Caco-2 (cell line): ENCODE data around the gene PLIN4. TPM values are rescaled to one million over a fixed set of nuclear protein-coding genes. Genes with fewer than 3 reads are reported as not detected.

Experiments
- BruUV-seq: library from RNA; stranded (reverse); fragments of 400-500 nt; replicated peaks from 2 replicates; lab custom pipeline; 2021; lab: Mats Ljungman, UMichigan
- CTCF ChIA-PET: fragments of 300-600 bp; sonication (Branson Sonifier 250); formaldehyde crosslinking; loops from one replicate; lab custom pipeline; 2022; ENCODE audit warnings: antibody characterized with exemption; lab: Charles Lee
- POLR2A ChIA-PET: fragments of 300-600 bp; sonication (Branson Sonifier 250); formaldehyde crosslinking; loops from one replicate; lab custom pipeline; 2022; ENCODE audit warnings: antibody characterized with exemption; lab: Charles Lee
- DNase-seq, 2 experiments: peaks; one replicate each; pipeline versions ENCODE4 v3.0.0 to v3.0.0-alpha.2; 2020 to 2022
- H3K27me3 ChIP-seq: replicated peaks from 2 replicates; pipeline ENCODE4 v1.6.0; 2011; ENCODE audit warnings: low read length; ENCODE audit not compliant: control insufficient read depth, insufficient read depth
- H3K36me3 ChIP-seq: 2 replicates; pipeline ENCODE4 v1.5.1; 2011; ENCODE audit warnings: low read length; ENCODE audit not compliant: control insufficient read depth, insufficient read depth
- H3K4me1 ChIP-seq: fragments of 250-450 bp; sonication (Bioruptor Pico); 2 replicates; pipeline ENCODE4 v1.5.1; 2020; ENCODE audit warnings: mild to moderate bottlenecking
- H3K4me3 ChIP-seq: 2 replicates; pipeline ENCODE4 v1.5.1; 2011; ENCODE audit warnings: low read depth, mild to moderate bottlenecking, control low read depth, low read length
- H3K9me3 ChIP-seq: fragments of 250-450 bp; sonication (Bioruptor Pico); 2 replicates; pipeline ENCODE4 v1.5.1; 2020; ENCODE audit warnings: mild to moderate bottlenecking, moderate library complexity
- H3K27ac Mint-ChIP-seq: one replicate; pipeline ENCODE4 v1.8.0; 2022; ENCODE audit warnings: mixed read lengths; ENCODE audit not compliant: unreplicated experiment
- H3K27me3 Mint-ChIP-seq: one replicate; pipeline ENCODE4 v1.8.0; 2022; ENCODE audit warnings: mixed read lengths; ENCODE audit not compliant: insufficient read depth, unreplicated experiment
- H3K36me3 Mint-ChIP-seq: one replicate; pipeline ENCODE4 v1.8.0; 2022; ENCODE audit warnings: mild to moderate bottlenecking, mixed read lengths; ENCODE audit not compliant: insufficient read depth, unreplicated experiment
- H3K4me1 Mint-ChIP-seq: one replicate; pipeline ENCODE4 v1.8.0; 2022; ENCODE audit warnings: low read depth, mixed read lengths; ENCODE audit not compliant: unreplicated experiment
- H3K4me3 Mint-ChIP-seq: one replicate; pipeline ENCODE4 v1.8.0; 2022; ENCODE audit warnings: mild to moderate bottlenecking, moderate library complexity, mixed read lengths; ENCODE audit not compliant: unreplicated experiment
- H3K9me3 Mint-ChIP-seq: one replicate; pipeline ENCODE4 v1.8.0; 2022; ENCODE audit warnings: mixed read lengths; ENCODE audit not compliant: unreplicated experiment
- intact Hi-C: fragments of 100-400 bp; cut with micrococcal nuclease; formaldehyde crosslinking; loops from one replicate; pipeline ENCODE4 v1.10.0; 2022; ENCODE audit not compliant: unreplicated experiment
- total RNA-seq: library from RNA; stranded (reverse); gene quantifications from 2 replicates; pipeline ENCODE4 v1.2.3, GENCODE V29; 2022
- TF ChIP-seq, protein P1 (sequence below), 2 experiments: fragments of 200-600 bp in 1 of 2; IDR thresholded peaks; 1 replicate in 1 of 2; 2 replicates in 1 of 2; pipeline versions ENCODE4 v1.5.1 to v1.8.0; 2011 to 2022; ENCODE audit warnings: antibody characterized with exemption in 1 of 2, control low read depth in 1 of 2, inconsistent platforms in 1 of 2, low read depth in 1 of 2, low read length in 1 of 2, mild to moderate bottlenecking in 1 of 2, moderate library complexity in 1 of 2; ENCODE audit not compliant: insufficient read depth in 1 of 2, severe bottlenecking in 1 of 2, unreplicated experiment in 1 of 2

The PLIN4 gene
- total RNA-seq, 1 experiment from 2014 or later: 0.09 TPM

DNA sequence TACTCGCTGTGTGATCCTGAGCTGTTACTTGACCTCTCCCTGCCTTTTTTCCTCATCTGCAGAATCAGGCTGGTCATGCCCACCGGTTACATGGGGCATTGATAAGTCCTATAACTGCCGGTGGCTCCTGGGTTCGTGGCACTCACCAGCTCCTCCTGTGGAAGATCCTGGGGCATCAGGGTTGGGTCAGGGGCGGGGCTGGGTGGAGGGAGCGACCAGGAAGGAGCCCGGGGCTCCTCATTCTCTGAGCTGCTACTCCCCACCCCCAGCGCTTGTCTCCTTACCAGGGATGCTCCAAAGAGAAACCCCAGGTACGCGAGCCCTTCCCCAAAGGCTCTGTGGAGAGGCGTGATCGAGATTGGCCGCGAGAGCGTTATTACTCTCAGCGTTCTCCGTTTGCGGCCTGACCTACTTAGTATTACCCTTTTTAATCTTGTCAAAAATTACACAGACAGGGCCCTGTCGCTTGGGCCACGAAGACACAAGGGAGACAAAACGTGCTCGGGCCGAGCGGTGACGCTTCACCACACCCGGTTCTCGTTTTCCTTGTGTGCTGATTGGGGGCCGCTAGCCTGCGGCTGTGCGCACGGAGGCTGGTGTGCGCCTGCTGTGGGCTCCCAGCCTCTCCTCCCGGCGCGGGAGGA is 35.4 kb downstream of the PLIN4 start:
- ChIA-PET CTCF (no interaction called here), POLR2A (no interaction called here)
- H3K27me3 Mint-ChIP-seq: no peaks in the 10 kb centered on the region
- no peaks in the 10 kb centered on the region for H3K27me3 ChIP-seq
- intact Hi-C loops: no loop called here
- TF ChIP-seq, protein P1, sequence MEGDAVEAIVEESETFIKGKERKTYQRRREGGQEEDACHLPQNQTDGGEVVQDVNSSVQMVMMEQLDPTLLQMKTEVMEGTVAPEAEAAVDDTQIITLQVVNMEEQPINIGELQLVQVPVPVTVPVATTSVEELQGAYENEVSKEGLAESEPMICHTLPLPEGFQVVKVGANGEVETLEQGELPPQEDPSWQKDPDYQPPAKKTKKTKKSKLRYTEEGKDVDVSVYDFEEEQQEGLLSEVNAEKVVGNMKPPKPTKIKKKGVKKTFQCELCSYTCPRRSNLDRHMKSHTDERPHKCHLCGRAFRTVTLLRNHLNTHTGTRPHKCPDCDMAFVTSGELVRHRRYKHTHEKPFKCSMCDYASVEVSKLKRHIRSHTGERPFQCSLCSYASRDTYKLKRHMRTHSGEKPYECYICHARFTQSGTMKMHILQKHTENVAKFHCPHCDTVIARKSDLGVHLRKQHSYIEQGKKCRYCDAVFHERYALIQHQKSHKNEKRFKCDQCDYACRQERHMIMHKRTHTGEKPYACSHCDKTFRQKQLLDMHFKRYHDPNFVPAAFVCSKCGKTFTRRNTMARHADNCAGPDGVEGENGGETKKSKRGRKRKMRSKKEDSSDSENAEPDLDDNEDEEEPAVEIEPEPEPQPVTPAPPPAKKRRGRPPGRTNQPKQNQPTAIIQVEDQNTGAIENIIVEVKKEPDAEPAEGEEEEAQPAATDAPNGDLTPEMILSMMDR (IDR thresholded peaks at IDR 0.05; ENCODE audit: insufficient read depth in 1 of 2, low read depth in 1 of 2, low read length in 1 of 2, severe bottlenecking in 1 of 2, unreplicated experiment in 1 of 2): no peak
- no peaks in the 10 kb centered on the region for H3K36me3 ChIP-seq
- H3K4me3 Mint-ChIP-seq: no peak overlapping the region
- BruUV-seq: no TSS peak
- no peaks in the 10 kb centered on the region for H3K4me1 ChIP-seq
- no peaks in the 10 kb centered on the region for H3K9me3 Mint-ChIP-seq
- H3K9me3 ChIP-seq: no peaks in the 10 kb centered on the region
- H3K4me3 ChIP-seq: no peak overlapping the region
- DNase-seq: no peak
- H3K27ac Mint-ChIP-seq: no peak overlapping the region
- H3K36me3 Mint-ChIP-seq: peaks cover 35% of the 10 kb centered on the region
- H3K4me1 Mint-ChIP-seq: no peaks in the 10 kb centered on the region

DNA sequence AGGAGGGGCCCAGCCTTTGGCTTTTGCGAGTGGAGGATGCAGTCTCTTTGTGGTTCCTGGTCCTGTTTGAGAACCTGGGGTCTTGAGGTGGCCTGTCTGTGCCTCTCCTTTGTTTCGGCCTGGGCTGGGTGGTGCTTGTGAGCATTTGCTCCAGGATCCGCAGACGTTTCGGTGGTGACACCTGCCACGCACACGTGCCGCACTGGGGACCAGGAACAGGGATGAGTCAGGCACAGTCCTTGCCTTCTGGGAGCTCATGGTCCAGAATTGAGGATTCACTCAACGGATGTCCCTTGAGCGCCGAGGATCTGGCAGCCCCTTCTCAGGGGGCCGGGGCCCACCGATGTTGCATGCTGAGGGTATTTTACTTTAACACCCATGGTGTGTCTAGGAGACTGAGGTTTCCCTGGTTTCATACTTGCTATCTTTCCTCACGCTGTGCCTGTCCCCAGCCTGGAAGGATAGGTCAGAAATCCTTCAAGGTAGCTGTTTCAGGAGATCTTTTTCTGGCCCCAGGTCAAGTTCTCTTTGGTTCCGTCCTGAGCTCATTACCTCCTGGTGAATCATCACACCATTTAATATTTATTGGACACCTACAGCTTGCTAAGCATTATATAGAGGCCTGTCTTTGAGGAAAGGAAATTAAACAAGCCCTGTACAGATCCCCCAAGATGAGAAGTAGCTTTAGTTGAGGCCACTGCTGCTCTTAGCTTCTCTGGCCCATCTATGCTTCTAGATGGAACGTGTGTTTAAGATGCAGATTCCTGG is 41.1 kb downstream of the PLIN4 start:
- H3K4me1 Mint-ChIP-seq: no peaks in the 10 kb centered on the region
- no peak for DNase-seq
- Histone ChIP-seq H3K4me1 (no peaks in the 10 kb centered on the region), H3K4me3 (no peak overlapping the region), H3K27me3 (no peaks in the 10 kb centered on the region), H3K9me3 (no peaks in the 10 kb centered on the region), H3K36me3 (no peaks in the 10 kb centered on the region; the same call in 1 of the 2 replicates)
- H3K9me3 Mint-ChIP-seq: no peaks in the 10 kb centered on the region
- H3K27ac Mint-ChIP-seq: no peak overlapping the region
- intact Hi-C loops: no loop called here
- TF ChIP-seq, protein P1 (IDR thresholded peaks at IDR 0.05; ENCODE audit: insufficient read depth in 1 of 2, low read depth in 1 of 2, low read length in 1 of 2, severe bottlenecking in 1 of 2, unreplicated experiment in 1 of 2): no peak
- no peak overlapping the region for H3K4me3 Mint-ChIP-seq
- H3K27me3 Mint-ChIP-seq: no peaks in the 10 kb centered on the region
- POLR2A ChIA-PET: no interaction called here
- TSS peak; percentile 14 for BruUV-seq
- CTCF ChIA-PET: no interaction called here
- H3K36me3 Mint-ChIP-seq: peaks cover 19% of the 10 kb centered on the region

DNA sequence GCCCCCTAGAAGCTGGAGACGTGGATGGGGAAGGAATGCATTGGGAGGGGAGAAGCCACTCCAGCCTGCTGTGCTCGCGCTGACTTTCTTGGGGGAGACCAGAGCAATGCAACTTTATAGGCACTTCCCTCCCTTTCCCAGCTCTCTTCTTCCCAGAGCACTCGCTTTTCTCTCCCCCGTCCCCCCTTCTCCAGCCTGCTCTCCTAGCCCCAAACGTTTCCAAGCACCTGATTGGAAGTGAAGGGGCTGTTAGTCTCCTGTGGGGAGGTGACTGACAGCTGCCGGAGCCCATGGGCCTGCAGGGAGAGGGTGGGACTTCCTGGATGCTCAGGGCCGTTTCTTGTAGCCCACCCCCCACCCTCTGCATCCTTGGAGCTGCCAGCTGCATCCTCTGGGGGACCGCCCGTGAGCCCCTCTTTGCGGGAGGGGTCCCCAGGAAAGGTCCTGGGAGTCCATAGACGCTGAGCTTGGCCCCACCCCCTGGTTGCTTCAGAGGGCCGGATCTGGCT is 43.7 kb downstream of the PLIN4 start:
- intact Hi-C loops: no loop called here
- Histone ChIP-seq H3K4me3 (no peak overlapping the region), H3K36me3 (no peaks in the 10 kb centered on the region; the same call in 1 of the 2 replicates), H3K27me3 (no peaks in the 10 kb centered on the region), H3K9me3 (no peaks in the 10 kb centered on the region), H3K4me1 (peaks cover 4% of the 10 kb centered on the region; the same call in 1 of the 2 replicates)
- peaks cover 6% of the 10 kb centered on the region for H3K4me1 Mint-ChIP-seq
- BruUV-seq: no TSS peak
- DNase-seq: no peak
- H3K4me3 Mint-ChIP-seq: peak overlapping the region; percentile 44
- no peaks in the 10 kb centered on the region for H3K27me3 Mint-ChIP-seq
- peaks cover 13% of the 10 kb centered on the region for H3K36me3 Mint-ChIP-seq
- ChIA-PET POLR2A (no interaction called here), CTCF (no interaction called here)
- H3K27ac Mint-ChIP-seq: no peak overlapping the region
- no peaks in the 10 kb centered on the region for H3K9me3 Mint-ChIP-seq
- TF ChIP-seq, protein P1 (IDR thresholded peaks at IDR 0.05; ENCODE audit: insufficient read depth in 1 of 2, low read depth in 1 of 2, low read length in 1 of 2, severe bottlenecking in 1 of 2, unreplicated experiment in 1 of 2): no peak
